Aorta (tissue), 5 donors: Measurements from ENCODE around the gene SUDS3. TPM values are rescaled to one million over a fixed set of nuclear protein-coding genes. Genes with fewer than 3 reads are reported as not detected.

Source experiments
- ATAC-seq: fragments of 200-7000 bp; cut with Tn5 transposase; one replicate; pipeline ENCODE4 v1.9.1; 2022; ENCODE audit warnings: moderate library complexity; ENCODE audit not compliant: low FRiP score
- DNase-seq, 2 donors: peaks; one replicate each; pipeline ENCODE4 v3.0.0-alpha.2; 2020
- H3K27ac ChIP-seq, 2 donors: one replicate each; pipeline ENCODE4 v1.5.1; 2013; ENCODE audit warnings: low read length in 2 of 2, mild to moderate bottlenecking in 2 of 2, moderate library complexity in 2 of 2, control low read depth in 1 of 2, inconsistent platforms in 1 of 2, low read depth in 1 of 2
- H3K27me3 ChIP-seq, 2 donors: one replicate each; pipeline ENCODE4 v1.6.1; 2013; ENCODE audit warnings: control low read depth in 1 of 2, low read length in 1 of 2, mild to moderate bottlenecking in 1 of 2, moderate library complexity in 1 of 2; ENCODE audit not compliant: insufficient read depth in 2 of 2, control insufficient read depth in 1 of 2
- H3K36me3 ChIP-seq, 2 donors: one replicate each; pipeline ENCODE4 v1.6.1; 2013; ENCODE audit warnings: control low read depth in 1 of 2, low read length in 1 of 2, mild to moderate bottlenecking in 1 of 2; ENCODE audit not compliant: insufficient read depth in 2 of 2, control insufficient read depth in 1 of 2
- H3K4me1 ChIP-seq, 2 donors: one replicate each; pipeline ENCODE4 v1.6.1; 2013; ENCODE audit warnings: low read length in 2 of 2, control low read depth in 1 of 2, mild to moderate bottlenecking in 1 of 2, moderate library complexity in 1 of 2; ENCODE audit not compliant: insufficient read depth in 2 of 2, control insufficient read depth in 1 of 2
- H3K4me3 ChIP-seq, 2 donors: one replicate each; pipeline ENCODE4 v1.5.1; 2013; ENCODE audit warnings: low read length in 2 of 2, control low read depth in 1 of 2, mild to moderate bottlenecking in 1 of 2
- H3K9me3 ChIP-seq: one replicate; pipeline ENCODE4 v1.6.1; 2013; ENCODE audit warnings: mild to moderate bottlenecking, low read length; ENCODE audit not compliant: control insufficient read depth
- WGBS, 2 donors: extraction: QIAGEN DNeasy Blood & Tissue Kit; methylation state at CpG; one replicate each; pipeline ENCODE4 v1.1.7; 2013; 5-methylcytosine and 5-hydroxymethylcytosine counted together
- intact Hi-C, 2 donors: fragments of 100-400 bp; cut with DNase I; formaldehyde crosslinking; loops; one replicate each; pipeline versions ENCODE4 v1.14.2 to v1.15.0; 2022
- polyA plus RNA-seq, 2 donors: library from polyadenylated mRNA; stranded (reverse); fragments of 200-250 nt; gene quantifications; one replicate each; pipeline ENCODE4 v1.2.3, GENCODE V29; 2013
- total RNA-seq, 2 donors: library from RNA; stranded (reverse); fragmentation: NEBNext Ultra II Directional; extraction: Animal tissue kit (Norgen Biotek cat#: 25700); gene quantifications; one replicate each; pipeline ENCODE4 v1.2.1, GENCODE V29; 2021
- donor health status: healthy with polysubstance abuse.
- donor health status: Bipolar disorder and iron deficiency.
- donor health status: DM: no; HTN: no; CAD: no.
- donor health status: DM: no; HTN: no; CAD: no.
- donor health status: DM: yes; HTN: yes; CAD: no.

SUDS3 gene
- total and polyA plus RNA-seq, 4 donors, result 14.2 to 32.4 (median 20.9) TPM

DNA sequence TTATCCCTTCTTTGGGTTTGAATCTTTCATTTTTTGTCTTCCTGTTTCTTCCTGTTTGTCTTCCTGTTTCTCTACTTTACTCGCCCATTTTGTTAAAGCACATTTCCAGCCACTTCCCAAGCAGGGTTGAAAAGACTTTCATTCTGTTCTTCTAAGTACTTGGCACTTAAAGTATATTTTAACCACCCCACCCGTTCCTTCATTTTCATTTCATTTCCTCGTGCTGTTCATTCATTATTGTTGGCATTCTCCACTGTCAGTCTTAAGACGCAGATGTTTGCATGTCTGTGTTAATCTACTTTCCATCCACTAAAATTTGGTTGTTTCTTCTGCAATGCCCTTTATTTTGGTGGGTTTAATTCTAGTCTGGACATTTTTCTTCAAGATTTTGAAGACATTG, 49.0 kb downstream of the SUDS3 start:
- intact Hi-C loops, result no loop called here
- DNase-seq, result no peak
- ATAC-seq, result no peak
- Histone ChIP-seq H3K27me3 (no peaks in the 10 kb centered on the region), H3K4me1 (no peaks in the 10 kb centered on the region), H3K27ac (no peak overlapping the region), H3K9me3 (no peaks in the 10 kb centered on the region), H3K36me3 (peaks cover 0 to 3% of the 10 kb centered on the region in 2 donors), H3K4me3 (no peak overlapping the region)
- WGBS, 2 donors, result 32 to 42% methylated on average over 4 of the region's 4 CpGs

DNA sequence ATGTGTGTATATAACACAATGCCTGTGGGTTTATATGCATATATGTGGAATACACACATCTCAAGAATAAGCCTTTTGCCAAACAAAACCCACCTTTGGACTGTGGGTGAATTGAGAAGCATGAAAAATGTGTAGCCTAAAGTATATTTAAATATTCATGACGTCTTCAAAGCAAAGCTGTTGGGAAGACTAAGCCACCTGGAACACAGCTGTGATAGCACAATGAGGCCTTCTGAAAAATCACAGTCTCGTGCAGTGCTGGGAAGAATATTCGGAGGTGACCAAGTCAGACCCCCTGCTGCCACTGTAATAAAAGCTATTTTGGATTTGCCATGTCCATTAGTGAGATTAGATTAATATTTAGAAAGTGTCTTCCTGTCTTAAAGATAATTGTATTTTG, 51.5 kb downstream of the SUDS3 start:
- no peak for ATAC-seq
- 66 to 77% methylated on average over 3 of the region's 3 CpGs for WGBS, 2 donors

DNA sequence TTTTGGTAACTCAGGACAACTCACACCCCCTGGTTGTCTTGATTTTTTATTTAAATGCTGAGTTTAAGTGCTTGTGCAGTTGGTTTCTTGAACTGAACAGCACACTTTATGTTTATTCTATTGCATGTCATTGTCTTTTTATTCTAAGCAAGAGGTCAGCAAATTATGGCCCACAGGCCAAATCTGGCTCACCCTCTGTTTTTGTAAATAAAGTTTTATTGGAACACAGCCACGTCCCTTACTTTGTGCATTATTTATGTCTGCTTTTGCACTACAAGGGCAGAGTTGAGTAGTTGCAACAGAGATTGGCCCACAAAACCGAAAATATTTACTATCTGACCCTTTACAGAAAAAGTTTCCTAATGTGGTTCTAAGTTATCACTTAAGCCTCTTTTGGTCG, 52.3 kb downstream of the SUDS3 start:
- H3K27me3 ChIP-seq, result no peaks in the 10 kb centered on the region
- ATAC-seq, result no peak
- no peak overlapping the region for H3K4me3 ChIP-seq
- H3K9me3 ChIP-seq, result no peaks in the 10 kb centered on the region
- H3K4me1 ChIP-seq, result no peaks in the 10 kb centered on the region
- DNase-seq, result no peak
- 75 to 84% methylated on average over 3 of the region's 3 CpGs for WGBS, 2 donors
- intact Hi-C loops, result no loop called here
- H3K27ac ChIP-seq, result no peak overlapping the region
- H3K36me3 ChIP-seq, result peaks cover 0 to 1% of the 10 kb centered on the region in 2 donors

More for the DNA sequence above, 51.5 kb downstream of the SUDS3 start:
- Histone ChIP-seq H3K27me3 (no peaks in the 10 kb centered on the region), H3K27ac (no peak overlapping the region), H3K36me3 (peaks cover 0 to 1% of the 10 kb centered on the region in 2 donors), H3K9me3 (no peaks in the 10 kb centered on the region), H3K4me3 (no peak overlapping the region), H3K4me1 (no peaks in the 10 kb centered on the region)
- intact Hi-C loops, result no loop called here
- no peak for DNase-seq

DNA sequence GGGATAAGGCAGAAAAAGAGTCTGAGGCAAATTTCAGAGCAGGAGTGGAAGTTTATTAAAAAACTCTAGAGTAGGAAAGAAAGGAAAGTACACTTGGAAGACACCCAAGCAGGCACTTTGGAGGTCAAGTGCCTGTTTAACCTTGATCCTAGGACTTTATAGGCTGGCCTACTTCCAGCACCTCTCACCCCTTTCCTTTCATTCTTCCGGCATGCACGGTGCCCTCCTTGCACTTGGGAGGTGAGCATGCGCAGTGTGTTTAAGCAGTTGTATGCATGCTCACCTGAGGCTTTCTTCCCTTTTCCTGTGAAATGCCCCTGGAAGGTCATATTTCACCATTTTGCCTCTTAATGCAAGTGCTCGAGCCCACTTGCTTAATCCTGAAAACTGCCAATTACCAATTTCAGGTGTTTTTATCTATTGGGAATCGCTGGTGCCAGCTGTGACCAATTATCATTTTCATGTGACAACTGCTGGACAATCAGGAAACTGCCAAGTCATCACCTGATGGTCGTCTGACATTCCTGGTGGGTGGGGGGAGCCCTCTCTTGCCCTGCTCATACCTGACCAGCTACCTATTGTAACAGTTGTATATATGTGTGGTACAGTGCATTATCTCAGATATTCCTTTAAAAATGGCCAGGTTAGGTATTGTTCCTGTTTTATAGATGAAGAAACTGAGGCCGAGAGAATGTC, 53.5 kb downstream of the SUDS3 start:
- H3K36me3 ChIP-seq, result peaks cover 0 to 1% of the 10 kb centered on the region in 2 donors
- no peak for DNase-seq
- intact Hi-C loops, result no loop called here
- 75 to 77% methylated on average over 7 of the region's 7 CpGs for WGBS, 2 donors
- no peak overlapping the region for H3K27ac ChIP-seq
- no peak for ATAC-seq
- H3K4me1 ChIP-seq, result no peaks in the 10 kb centered on the region
- no peaks in the 10 kb centered on the region for H3K27me3 ChIP-seq
- no peaks in the 10 kb centered on the region for H3K9me3 ChIP-seq
- H3K4me3 ChIP-seq, result no peak overlapping the region

DNA sequence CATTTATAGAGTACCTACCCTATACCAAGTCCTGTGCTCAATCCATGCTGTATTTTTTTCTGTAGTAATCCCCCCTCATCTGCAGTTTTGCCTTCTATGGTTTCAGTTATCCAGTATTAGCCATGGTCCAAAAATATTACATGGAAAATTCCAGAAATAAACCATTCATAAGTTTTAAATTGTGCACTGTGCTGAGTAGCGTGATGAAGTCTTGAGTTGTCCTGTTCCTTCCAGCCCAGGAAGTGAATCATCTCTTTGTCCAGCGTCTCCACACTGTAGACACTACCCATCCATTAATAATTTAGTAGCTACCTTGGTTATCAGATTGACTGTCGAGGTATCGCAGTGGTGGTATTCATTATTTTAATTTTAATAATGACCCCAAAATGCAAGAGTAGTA, 54.2 kb downstream of the SUDS3 start:
- Histone ChIP-seq H3K27ac (no peak overlapping the region), H3K27me3 (no peaks in the 10 kb centered on the region), H3K9me3 (no peaks in the 10 kb centered on the region), H3K4me1 (no peaks in the 10 kb centered on the region), H3K4me3 (no peak overlapping the region), H3K36me3 (peaks cover 0 to 1% of the 10 kb centered on the region in 2 donors)
- ATAC-seq (no peak), DNase-seq (no peak)
- WGBS, 2 donors, result 74 to 85% methylated on average over 4 of the region's 4 CpGs
- intact Hi-C loops, result no loop called here

DNA sequence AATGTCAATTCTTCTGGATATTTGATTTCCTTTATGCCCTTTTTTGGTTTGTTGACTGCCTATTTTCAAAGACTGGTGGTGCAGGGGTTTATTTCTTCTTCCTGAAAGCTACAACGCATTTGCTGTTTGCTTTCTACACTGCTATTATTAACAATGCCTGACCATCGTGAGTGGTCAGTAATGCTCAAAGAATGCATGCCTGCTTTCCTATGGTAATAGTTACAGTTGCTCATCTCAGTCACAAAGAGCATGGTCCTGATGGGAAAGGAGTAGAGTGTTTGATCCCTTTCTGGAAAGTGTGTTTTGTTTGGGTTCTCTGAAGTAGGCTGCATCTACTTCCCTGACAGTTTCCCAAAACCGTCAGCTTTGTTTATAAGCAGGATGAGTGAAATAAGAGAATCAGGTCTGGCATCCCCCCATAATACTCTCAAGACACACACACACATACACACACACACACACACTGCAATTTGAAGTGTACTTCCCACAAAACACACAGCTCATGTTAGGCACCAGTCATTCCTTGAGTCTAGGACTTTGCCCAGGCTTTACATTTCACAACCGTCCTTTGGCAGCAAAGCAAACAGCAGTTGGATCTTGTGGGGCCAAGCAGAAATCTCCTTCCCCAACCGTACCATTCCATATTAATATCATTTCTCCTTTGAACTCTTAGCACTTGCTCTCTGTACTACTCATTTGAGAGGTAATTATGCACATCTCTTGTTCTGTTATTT, 56.6 kb downstream of the SUDS3 start:
- 60 to 67% methylated on average over 5 of the region's 5 CpGs for WGBS, 2 donors
- H3K36me3 ChIP-seq, result no peaks in the 10 kb centered on the region
- no peak overlapping the region for H3K4me3 ChIP-seq
- intact Hi-C loops, result no loop called here
- no peak for ATAC-seq
- no peak for DNase-seq
- H3K27ac ChIP-seq, result no peak overlapping the region
- H3K9me3 ChIP-seq, result no peaks in the 10 kb centered on the region
- H3K4me1 ChIP-seq, result no peaks in the 10 kb centered on the region
- H3K27me3 ChIP-seq, result no peaks in the 10 kb centered on the region

DNA sequence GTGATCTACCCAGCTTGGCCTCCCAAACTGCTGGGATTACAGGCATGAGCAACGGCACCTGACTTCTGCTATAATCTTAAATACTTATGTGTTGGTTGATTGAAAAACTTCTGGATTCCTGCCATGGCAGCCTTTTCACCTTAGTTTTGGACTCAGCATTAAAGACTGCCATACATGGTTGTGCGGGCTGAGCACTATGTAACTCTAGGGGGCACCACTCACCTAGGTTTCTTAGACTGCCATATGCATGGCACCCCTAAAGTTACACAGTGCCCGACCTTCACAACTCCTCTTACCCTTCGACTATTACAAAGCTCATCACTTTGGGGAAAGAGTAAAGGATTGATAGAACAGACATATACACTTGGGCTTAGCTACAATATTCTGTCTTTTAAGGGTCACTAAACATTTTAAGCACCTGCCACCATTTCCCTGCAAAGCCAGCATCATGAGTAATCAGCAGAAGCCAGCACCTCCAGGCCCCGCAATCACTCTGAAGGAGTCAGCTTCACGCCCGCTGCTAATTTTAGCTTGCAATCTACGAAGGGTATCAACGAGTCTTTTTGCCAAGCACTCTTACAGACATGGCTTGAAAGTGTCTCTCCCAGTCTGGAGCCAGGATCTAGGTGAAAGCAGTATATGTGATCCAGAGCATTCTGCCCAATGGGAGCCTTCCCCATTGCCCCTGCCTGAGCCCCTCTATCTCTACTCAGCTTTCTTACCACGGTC, 59.8 kb downstream of the SUDS3 start:
- 61 to 64% methylated on average over 10 of the region's 10 CpGs for WGBS, 2 donors
- Histone ChIP-seq H3K9me3 (no peaks in the 10 kb centered on the region), H3K27me3 (no peaks in the 10 kb centered on the region), H3K4me3 (no peak overlapping the region), H3K36me3 (no peaks in the 10 kb centered on the region), H3K4me1 (no peaks in the 10 kb centered on the region), H3K27ac (no peak overlapping the region)
- intact Hi-C loops, result no loop called here
- ATAC-seq (no peak), DNase-seq (no peak)

DNA sequence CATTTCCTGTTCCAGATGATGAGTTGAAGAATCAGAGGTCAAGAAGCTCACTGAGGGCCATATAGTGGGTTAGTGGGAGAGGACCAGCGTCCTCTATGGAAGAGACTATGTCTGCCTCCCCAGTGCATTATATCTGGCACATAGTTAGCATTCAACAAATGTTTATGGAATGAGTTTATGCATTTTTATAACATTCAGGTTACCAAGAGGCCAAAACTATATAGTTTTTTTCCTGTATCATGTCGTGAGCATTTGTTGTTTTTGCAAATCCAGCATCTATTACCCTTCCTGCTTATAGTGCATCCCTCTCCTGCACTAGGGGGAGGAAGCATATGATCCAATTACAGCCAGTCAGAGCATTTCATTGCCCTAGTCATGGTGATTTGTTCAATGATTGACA, 60.6 kb downstream of the SUDS3 start:
- Histone ChIP-seq H3K27me3 (no peaks in the 10 kb centered on the region), H3K9me3 (no peaks in the 10 kb centered on the region), H3K4me3 (no peak overlapping the region), H3K4me1 (no peaks in the 10 kb centered on the region), H3K36me3 (no peaks in the 10 kb centered on the region), H3K27ac (no peak overlapping the region)
- 34 to 40% methylated on average over 2 of the region's 2 CpGs for WGBS, 2 donors
- intact Hi-C loops, result no loop called here
- ATAC-seq, result no peak
- no peak for DNase-seq
